Right atrium auricular region (tissue), 2 donors: ENCODE data around the gene UTP15. TPM values are rescaled to one million over a fixed set of nuclear protein-coding genes. Genes with fewer than 3 reads are reported as not detected.

Experiments
- DNase-seq: peaks from one replicate; pipeline ENCODE4 v3.0.0-alpha.2; 2019; ENCODE audit warnings: low spot score
- H3K27ac ChIP-seq, 2 donors: fragments of 200-600 bp; sonication (generic); 1 replicate in 1 of 2; 2 replicates in 1 of 2; pipeline ENCODE4 v1.5.1; 2016 to 2019
- H3K27me3 ChIP-seq, 2 donors: fragments of 200-600 bp; sonication (generic); one replicate each; pipeline versions ENCODE4 v1.5.1 to v1.6.0; 2017 to 2019
- H3K36me3 ChIP-seq: fragments of 200-600 bp; sonication (generic); one replicate; pipeline ENCODE4 v1.5.1; 2016
- H3K4me1 ChIP-seq, 2 donors: fragments of 200-600 bp; sonication (generic); one replicate each; pipeline versions ENCODE4 v1.5.1 to v1.6.0; 2017 to 2019
- H3K4me3 ChIP-seq, 2 donors: fragments of 200-600 bp; sonication (generic); 1 replicate in 1 of 2; 2 replicates in 1 of 2; pipeline ENCODE4 v1.5.1; 2017 to 2019; ENCODE audit warnings: mild to moderate bottlenecking in 1 of 2, moderate library complexity in 1 of 2
- H3K9me3 ChIP-seq, 2 donors: fragments of 200-600 bp; sonication (generic); one replicate each; pipeline ENCODE4 v1.5.1; 2019
- CTCF ChIP-seq, 2 donors: fragments of 200-600 bp; sonication (generic); IDR thresholded peaks; one replicate each; pipeline ENCODE4 v1.5.1; 2019; ENCODE audit warnings: antibody characterized with exemption in 2 of 2
- total RNA-seq, 2 donors: library from RNA; depleted of rRNA; stranded (reverse); fragments of >200 nt; gene quantifications; one replicate each; pipeline ENCODE4 v1.1.0, GENCODE V29; 2016

The UTP15 gene
- 1 to 10 TPM; 6.6 to 8.7 TPM for total RNA-seq

DNA sequence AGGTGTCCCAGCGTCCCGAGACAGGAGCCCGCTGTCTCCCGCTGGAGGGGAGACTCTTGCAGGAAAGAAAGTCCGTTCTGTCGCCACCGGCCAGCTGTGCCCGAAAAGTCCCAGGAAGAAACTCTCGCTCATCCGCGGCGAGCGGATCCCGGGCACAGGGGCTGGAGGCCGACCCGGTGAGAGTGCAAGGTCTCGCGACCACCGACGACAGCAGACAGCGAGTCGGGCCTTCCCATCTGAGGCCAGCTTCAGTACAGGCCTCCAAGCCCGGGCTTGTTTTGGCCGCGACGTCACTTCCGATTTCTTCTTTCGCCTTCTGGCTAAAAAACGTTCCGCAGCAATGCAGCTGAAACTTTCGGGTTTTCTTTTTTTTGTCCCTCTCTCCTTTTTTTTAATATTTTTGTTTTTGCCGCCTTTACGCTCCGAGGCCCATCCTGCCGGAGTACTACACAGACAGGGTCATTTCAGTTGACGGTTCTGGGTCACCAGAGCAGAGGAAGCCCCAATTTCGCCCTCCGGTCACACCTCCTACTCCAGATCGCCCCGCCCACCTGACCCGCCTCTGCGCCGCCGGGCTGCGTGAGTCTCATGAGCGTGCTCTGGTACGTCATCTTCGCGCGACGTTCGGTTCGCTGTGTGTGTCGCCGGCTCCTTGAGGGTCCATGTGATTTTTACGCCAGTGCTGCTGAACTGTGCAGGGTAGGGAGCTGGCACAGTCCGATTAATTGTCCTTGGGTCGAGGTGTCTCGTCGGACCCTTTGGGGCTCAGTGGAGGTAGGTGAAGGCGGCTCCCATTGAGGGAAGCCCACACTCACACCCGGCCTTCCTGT lies at the start of gene UTP15, which contains the start of gene ANKRA2:
UTP15 (plus strand) TSS at position 605 of the 830 bp plus-strand sequence. CDS start 1,602 bp downstream, outside the sequence.
ANKRA2 (minus strand) TSS at position 501 of the 830 bp plus-strand sequence. CDS start 2,758 bp downstream, outside the sequence.
- H3K36me3 ChIP-seq, result peaks cover 14% of the 10 kb centered on the region
- no peaks in the 10 kb centered on the region for H3K9me3 ChIP-seq
- no peaks in the 10 kb centered on the region for H3K27me3 ChIP-seq
- H3K4me1 ChIP-seq, result peaks cover 0 to 31% of the 10 kb centered on the region in 2 donors
- TF ChIP-seq CTCF (IDR thresholded peaks at IDR 0.05), result no peak
- peak within 1 kb of the TSS; percentile 94 to 95 for H3K27ac ChIP-seq
- DNase-seq, result peak; percentile 99
- peak within 1 kb of the TSS; percentile 60 to 81 for H3K4me3 ChIP-seq

- Histone ChIP-seq H3K9me3 (no peaks in the 10 kb centered on the region), H3K27me3 (no peaks in the 10 kb centered on the region), H3K4me3 (no peak overlapping the region), H3K36me3 (no peaks in the 10 kb centered on the region), H3K27ac (no peak overlapping the region), H3K4me1 (no peaks in the 10 kb centered on the region)
- TF ChIP-seq CTCF (IDR thresholded peaks at IDR 0.05), result peak; percentile 50 to 74
- peak; percentile 66 for DNase-seq
These were observed 45.8 kb upstream of the UTP15 start for GRCh38 chr5:73519531-73520283.

DNA sequence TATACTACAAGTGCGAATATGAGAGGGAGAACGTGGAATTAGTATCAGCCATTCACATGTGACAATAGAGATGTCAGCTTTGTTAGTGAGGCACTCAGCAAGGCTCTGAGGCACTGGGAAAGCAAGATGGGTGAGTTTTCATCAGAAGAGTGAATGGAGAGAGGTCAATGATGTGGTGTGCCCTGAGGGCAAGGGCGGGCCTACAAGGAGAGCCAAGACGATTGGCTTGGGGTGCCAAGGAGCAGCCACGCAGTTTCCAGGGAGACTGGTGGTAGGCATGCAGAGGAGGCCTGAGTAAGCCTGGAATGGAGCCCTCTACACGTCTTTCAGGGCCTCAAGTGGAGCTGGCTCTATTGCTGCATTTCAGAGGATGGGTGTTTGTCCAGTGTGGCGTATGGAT lies 42.6 kb upstream of the UTP15 start:
- Histone ChIP-seq H3K4me3 (no peak overlapping the region), H3K27ac (no peak overlapping the region), H3K4me1 (no peaks in the 10 kb centered on the region), H3K27me3 (no peaks in the 10 kb centered on the region), H3K9me3 (no peaks in the 10 kb centered on the region), H3K36me3 (no peaks in the 10 kb centered on the region)
- no peak for TF ChIP-seq CTCF (IDR thresholded peaks at IDR 0.05)
- no peak for DNase-seq

DNA sequence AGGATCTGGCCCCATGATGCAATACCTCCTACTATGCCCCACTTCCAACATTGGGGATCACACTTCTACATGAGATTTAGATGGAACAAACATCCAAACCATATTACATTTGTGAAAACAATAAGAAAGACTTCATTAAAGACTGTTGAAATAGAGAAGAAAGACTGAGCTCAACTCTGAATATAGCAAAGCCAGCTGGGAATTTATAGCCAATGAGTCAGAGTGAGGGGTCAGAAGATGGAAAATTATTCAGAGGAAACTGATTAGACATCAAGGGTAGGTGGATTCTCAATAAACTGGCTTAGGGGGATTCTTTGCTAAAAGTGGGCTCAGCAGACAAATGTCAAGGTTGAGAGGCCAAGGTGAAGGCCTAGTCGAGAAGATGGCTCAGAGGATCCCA lies 41.7 kb upstream of the UTP15 start:
- H3K27me3 ChIP-seq, result no peaks in the 10 kb centered on the region
- no peak overlapping the region for H3K4me3 ChIP-seq
- H3K36me3 ChIP-seq, result no peaks in the 10 kb centered on the region
- H3K4me1 ChIP-seq, result no peaks in the 10 kb centered on the region
- no peak overlapping the region for H3K27ac ChIP-seq
- DNase-seq, result no peak
- no peak for TF ChIP-seq CTCF (IDR thresholded peaks at IDR 0.05)
- no peaks in the 10 kb centered on the region for H3K9me3 ChIP-seq

DNA sequence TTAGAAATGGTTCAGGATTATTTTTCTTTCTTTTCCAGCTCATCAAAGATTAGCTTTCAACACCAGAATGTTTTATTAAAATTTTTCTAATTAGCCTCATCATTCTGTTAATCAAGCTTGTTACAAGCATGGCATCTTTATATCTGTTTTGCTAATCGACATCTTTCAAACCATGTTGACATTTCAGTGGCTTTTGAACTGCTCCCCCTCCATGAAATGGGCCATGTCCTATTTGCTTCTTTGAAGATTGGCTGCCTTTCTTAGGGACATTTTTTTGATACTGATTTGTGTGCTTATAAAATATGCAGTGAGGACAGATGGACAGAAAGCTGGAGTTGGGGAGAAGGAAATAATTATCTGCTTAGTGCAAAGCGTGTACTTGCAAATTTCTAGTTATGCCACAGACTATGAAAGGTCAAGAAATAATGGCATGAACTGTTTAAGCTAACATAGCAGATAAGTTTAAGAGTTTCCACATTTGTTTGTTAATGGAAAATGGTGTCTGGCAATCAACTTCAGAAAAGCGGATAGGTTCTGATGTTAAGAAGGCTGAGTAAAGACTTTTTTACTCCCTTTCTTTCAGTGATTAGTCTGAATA lies 39.8 kb upstream of the UTP15 start:
- Histone ChIP-seq H3K27me3 (no peaks in the 10 kb centered on the region), H3K36me3 (no peaks in the 10 kb centered on the region), H3K9me3 (no peaks in the 10 kb centered on the region)

More for the DNA sequence above, 39.8 kb upstream of the UTP15 start:
- TF ChIP-seq CTCF (IDR thresholded peaks at IDR 0.05), result no peak
- H3K27ac ChIP-seq, result no peak overlapping the region
- DNase-seq, result no peak
- H3K4me3 ChIP-seq, result no peak overlapping the region
- H3K4me1 ChIP-seq, result no peaks in the 10 kb centered on the region
